CD4-positive, alpha-beta T cell treated with Interleukin-15 for 1 hour (primary cell): ENCODE measurements around the gene MXRA8.

Experiments
- DNase-seq: peaks from one replicate; pipeline ENCODE4 v3.0.0-alpha.2; 2020

MXRA8 gene

GRCh38 chr1:1348420-1349255, 9.7 kb downstream of the MXRA8 start:
- DNase-seq: no peak

GRCh38 chr1:1347663-1348419, 10.5 kb downstream of the MXRA8 start:
- no peak for DNase-seq

- no peak for DNase-seq
These were observed 11.2 kb downstream of the MXRA8 start for GRCh38 chr1:1347026-1347595.

- no peak for DNase-seq
These were observed 11.9 kb downstream of the MXRA8 start for GRCh38 chr1:1346501-1346890.

- DNase-seq: no peak
These were observed 12.4 kb downstream of the MXRA8 start for GRCh38 chr1:1345860-1346500.

- DNase-seq: no peak
These were observed 13.0 kb downstream of the MXRA8 start for GRCh38 chr1:1345384-1345783.

- DNase-seq: no peak
These were observed 13.5 kb downstream of the MXRA8 start for GRCh38 chr1:1344655-1345361.

- no peak for DNase-seq
These were observed 14.4 kb downstream of the MXRA8 start for GRCh38 chr1:1343811-1344421.

- DNase-seq: no peak
These were observed 15.7 kb downstream of the MXRA8 start for GRCh38 chr1:1342584-1343115.

- no peak for DNase-seq
These were observed 16.2 kb downstream of the MXRA8 start for GRCh38 chr1:1342061-1342562.

- DNase-seq: no peak
These were observed 16.8 kb downstream of the MXRA8 start for GRCh38 chr1:1341549-1342021.

GRCh38 chr1:1340791-1341548, 17.4 kb downstream of the MXRA8 start:
- DNase-seq: no peak

- no peak for DNase-seq
These were observed 18.2 kb downstream of the MXRA8 start for GRCh38 chr1:1340185-1340584.

- no peak for DNase-seq
These were observed 20.1 kb downstream of the MXRA8 start for GRCh38 chr1:1338278-1338677.

- DNase-seq: no peak
These were observed 20.6 kb downstream of the MXRA8 start for GRCh38 chr1:1337793-1338147.

- no peak for DNase-seq
These were observed 21.2 kb downstream of the MXRA8 start for GRCh38 chr1:1336931-1337792.

GRCh38 chr1:1336446-1336845, 21.9 kb downstream of the MXRA8 start:
- DNase-seq: no peak

GRCh38 chr1:1335792-1336248, 22.5 kb downstream of the MXRA8 start:
- DNase-seq: no peak

GRCh38 chr1:1335283-1335682, 23.1 kb downstream of the MXRA8 start:
- no peak for DNase-seq

- no peak for DNase-seq
These were observed 23.5 kb downstream of the MXRA8 start for GRCh38 chr1:1334835-1335234.
